K562 (cell line): ENCODE measurements around the gene PPIL1. TPM values are rescaled to one million over a fixed set of nuclear protein-coding genes. Genes with fewer than 3 reads are reported as not detected.
A peak's percentile ranks its signal among the peaks of the same experiment; 100 is the strongest.

Experiments
- C11orf30 ChIP-seq: fragments of 450-650 bp; IDR thresholded peaks from 2 replicates; pipeline ENCODE4 v1.6.1; 2016; ENCODE audit warnings: low read depth, mild to moderate bottlenecking
- EP400 ChIP-seq: fragments of 450-650 bp; IDR thresholded peaks from 2 replicates; pipeline ENCODE4 v1.6.1; 2017; ENCODE audit warnings: antibody characterized with exemption, mild to moderate bottlenecking, moderate library complexity
- HLTF ChIP-seq: fragments of 450-650 bp; IDR thresholded peaks from 2 replicates; pipeline ENCODE4 v1.6.1; 2016
- JUND ChIP-seq, 2 experiments: IDR thresholded peaks; 2 replicates in 1 of 2; 3 replicates in 1 of 2; pipeline ENCODE4 v1.6.1; 2011; ENCODE audit warnings: borderline replicate concordance in 2 of 2, low read depth in 2 of 2, low read length in 2 of 2, improper control_type of control experiment in 1 of 2, missing biosample characterization in 1 of 2, missing genetic modification characterization in 1 of 2, missing genetic modification reagents in 1 of 2
- MEIS2 ChIP-seq: fragments of 450-650 bp; IDR thresholded peaks from 2 replicates; pipeline ENCODE4 v1.6.1; 2014; ENCODE audit warnings: mild to moderate bottlenecking; ENCODE audit not compliant: partially characterized antibody
- SMAD1 ChIP-seq: fragments of 150-350 bp; IDR thresholded peaks from 2 replicates; pipeline ENCODE4 v1.6.1; 2014; ENCODE audit warnings: low read length, low read depth; ENCODE audit not compliant: partially characterized antibody
- TAL1 ChIP-seq: fragments of 450-650 bp; IDR thresholded peaks from 2 replicates; pipeline ENCODE4 v1.6.1; 2016; ENCODE audit warnings: mild to moderate bottlenecking
- ZNF165 ChIP-seq: fragments of 250-450 bp; sonication (Bioruptor Pico); IDR thresholded peaks from 2 replicates; pipeline ENCODE4 v1.4.0; 2020; ENCODE audit warnings: borderline replicate concordance
- polyA plus RNA-seq, 8 experiments: library from polyadenylated mRNA; depleted of rRNA in 4 of 8; stranded (reverse) in 5 of 8; unstranded in 3 of 8; fragments of >200 nt; fragmentation: Nextera tagmentation in 2 of 8; fragmentation: Illumina TruSeq in 1 of 8; extraction: Ambion mirVana in 2 of 8; extraction: Trizol in 1 of 8; gene quantifications; 2 replicates each; pipeline versions ENCODE4 v1.2.1 to v1.2.3, GENCODE V29; 2011 to 2014; ENCODE audit warnings: inconsistent platforms in 1 of 8, missing spikeins in 1 of 8
- total RNA-seq, 7 experiments: library from RNA; depleted of rRNA in 6 of 7; stranded (reverse); fragments of >200 nt in 6 of 7; fragmentation: Illumina TruSeq in 2 of 7; extraction: Trizol in 2 of 7; gene quantifications; 2 replicates each; pipeline versions ENCODE4 v1.2.1 to v1.2.3, GENCODE V29; 2011 to 2021; ENCODE audit warnings: low replicate concordance in 1 of 7
- TF ChIP-seq, protein P1 (sequence below): fragments of 450-650 bp; IDR thresholded peaks from 2 replicates; pipeline ENCODE4 v1.6.1; 2016; ENCODE audit warnings: mild to moderate bottlenecking
- TF ChIP-seq, protein P2 (sequence below): fragments of 200-800 bp; sonication (Bioruptor generic); IDR thresholded peaks from 2 replicates; pipeline ENCODE4 v1.6.1; 2016; ENCODE audit warnings: missing genetic modification characterization, missing compliant biosample characterization
- TF ChIP-seq, protein P3 (sequence below), 2 experiments: IDR thresholded peaks; 2 replicates each; pipeline ENCODE4 v1.6.1; 2012; ENCODE audit warnings: improper control_type of control experiment in 2 of 2, low read depth in 2 of 2, low read length in 2 of 2, borderline replicate concordance in 1 of 2
- TF ChIP-seq, protein P4 (sequence below): fragments of 250-450 bp; sonication (Bioruptor Pico); IDR thresholded peaks from 2 replicates; pipeline ENCODE4 v1.4.0; 2020; ENCODE audit warnings: borderline replicate concordance
- TF ChIP-seq, protein P5 (sequence below), 2 experiments: fragments of 250-450 bp in 1 of 2; fragments of 450-650 bp in 1 of 2; sonication (Bioruptor Pico) in 1 of 2; IDR thresholded peaks; 2 replicates each; pipeline versions ENCODE4 v1.6.1 to v1.8.0; 2016 to 2021; ENCODE audit warnings: mild to moderate bottlenecking in 2 of 2, moderate library complexity in 2 of 2, missing compliant biosample characterization in 1 of 2, missing genetic modification characterization in 1 of 2

Gene PPIL1
- total and polyA plus RNA-seq, 9 of the 15 experiments (the other 6 are each of a cell fraction or from before 2014, with no cell fraction given): 65.8 to 205 (median 130) TPM

DNA sequence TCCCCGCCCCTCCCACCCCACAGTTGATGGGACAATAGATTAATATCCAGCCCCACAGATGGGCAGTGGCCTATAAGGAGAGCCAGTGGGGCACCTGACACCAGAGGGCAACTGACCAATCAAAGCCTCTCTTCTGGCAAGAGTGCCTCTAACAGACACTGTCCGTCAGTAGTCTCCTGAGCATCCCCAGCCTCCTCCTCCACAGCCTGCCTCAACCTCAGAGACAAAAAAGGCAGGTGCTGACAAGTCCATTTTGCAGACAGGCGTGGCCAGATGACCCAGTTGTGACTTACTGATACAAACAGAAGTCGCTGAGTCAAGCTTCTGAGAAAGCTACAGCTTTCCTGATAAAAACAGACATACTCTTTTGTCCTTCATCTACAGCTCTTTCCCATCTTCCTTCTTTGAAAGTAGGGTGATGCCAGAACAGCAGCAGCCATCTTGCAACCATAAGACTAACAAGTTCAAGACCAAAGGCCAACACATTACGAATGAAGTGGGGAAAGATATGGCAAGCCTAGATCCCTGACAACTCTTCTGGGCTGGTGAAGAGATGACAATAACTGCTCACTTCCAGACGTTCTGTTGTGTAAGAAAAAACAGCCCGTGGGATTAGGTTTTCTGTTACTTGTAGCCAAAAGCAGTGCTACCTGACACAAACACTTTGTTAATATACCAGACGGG lies 12.3 kb downstream of the PPIL1 start (continued):
- TF ChIP-seq C11orf30 (peak; percentile 97), JUND (IDR thresholded peaks at IDR 0.05; ENCODE audit: borderline replicate concordance, low read depth, low read length) (peak; percentile 91), JUND (tag; IDR thresholded peaks at IDR 0.05; ENCODE audit: borderline replicate concordance, low read depth, low read length) (peak; percentile 90; the same call in 2 of the 3 replicates), TAL1 (peak; percentile 87), SMAD1 (no peak), ZNF165 (no peak), HLTF (0 out of 2 replicates have a peak, but pooled peaks have one; percentile 11), MEIS2 (peak; percentile 98), EP400 (peak; percentile 79)
- TF ChIP-seq, protein P1, sequence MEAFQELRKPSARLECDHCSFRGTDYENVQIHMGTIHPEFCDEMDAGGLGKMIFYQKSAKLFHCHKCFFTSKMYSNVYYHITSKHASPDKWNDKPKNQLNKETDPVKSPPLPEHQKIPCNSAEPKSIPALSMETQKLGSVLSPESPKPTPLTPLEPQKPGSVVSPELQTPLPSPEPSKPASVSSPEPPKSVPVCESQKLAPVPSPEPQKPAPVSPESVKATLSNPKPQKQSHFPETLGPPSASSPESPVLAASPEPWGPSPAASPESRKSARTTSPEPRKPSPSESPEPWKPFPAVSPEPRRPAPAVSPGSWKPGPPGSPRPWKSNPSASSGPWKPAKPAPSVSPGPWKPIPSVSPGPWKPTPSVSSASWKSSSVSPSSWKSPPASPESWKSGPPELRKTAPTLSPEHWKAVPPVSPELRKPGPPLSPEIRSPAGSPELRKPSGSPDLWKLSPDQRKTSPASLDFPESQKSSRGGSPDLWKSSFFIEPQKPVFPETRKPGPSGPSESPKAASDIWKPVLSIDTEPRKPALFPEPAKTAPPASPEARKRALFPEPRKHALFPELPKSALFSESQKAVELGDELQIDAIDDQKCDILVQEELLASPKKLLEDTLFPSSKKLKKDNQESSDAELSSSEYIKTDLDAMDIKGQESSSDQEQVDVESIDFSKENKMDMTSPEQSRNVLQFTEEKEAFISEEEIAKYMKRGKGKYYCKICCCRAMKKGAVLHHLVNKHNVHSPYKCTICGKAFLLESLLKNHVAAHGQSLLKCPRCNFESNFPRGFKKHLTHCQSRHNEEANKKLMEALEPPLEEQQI: peak; percentile 31; the same call in 1 of the 2 replicates
- TF ChIP-seq, protein P2, sequence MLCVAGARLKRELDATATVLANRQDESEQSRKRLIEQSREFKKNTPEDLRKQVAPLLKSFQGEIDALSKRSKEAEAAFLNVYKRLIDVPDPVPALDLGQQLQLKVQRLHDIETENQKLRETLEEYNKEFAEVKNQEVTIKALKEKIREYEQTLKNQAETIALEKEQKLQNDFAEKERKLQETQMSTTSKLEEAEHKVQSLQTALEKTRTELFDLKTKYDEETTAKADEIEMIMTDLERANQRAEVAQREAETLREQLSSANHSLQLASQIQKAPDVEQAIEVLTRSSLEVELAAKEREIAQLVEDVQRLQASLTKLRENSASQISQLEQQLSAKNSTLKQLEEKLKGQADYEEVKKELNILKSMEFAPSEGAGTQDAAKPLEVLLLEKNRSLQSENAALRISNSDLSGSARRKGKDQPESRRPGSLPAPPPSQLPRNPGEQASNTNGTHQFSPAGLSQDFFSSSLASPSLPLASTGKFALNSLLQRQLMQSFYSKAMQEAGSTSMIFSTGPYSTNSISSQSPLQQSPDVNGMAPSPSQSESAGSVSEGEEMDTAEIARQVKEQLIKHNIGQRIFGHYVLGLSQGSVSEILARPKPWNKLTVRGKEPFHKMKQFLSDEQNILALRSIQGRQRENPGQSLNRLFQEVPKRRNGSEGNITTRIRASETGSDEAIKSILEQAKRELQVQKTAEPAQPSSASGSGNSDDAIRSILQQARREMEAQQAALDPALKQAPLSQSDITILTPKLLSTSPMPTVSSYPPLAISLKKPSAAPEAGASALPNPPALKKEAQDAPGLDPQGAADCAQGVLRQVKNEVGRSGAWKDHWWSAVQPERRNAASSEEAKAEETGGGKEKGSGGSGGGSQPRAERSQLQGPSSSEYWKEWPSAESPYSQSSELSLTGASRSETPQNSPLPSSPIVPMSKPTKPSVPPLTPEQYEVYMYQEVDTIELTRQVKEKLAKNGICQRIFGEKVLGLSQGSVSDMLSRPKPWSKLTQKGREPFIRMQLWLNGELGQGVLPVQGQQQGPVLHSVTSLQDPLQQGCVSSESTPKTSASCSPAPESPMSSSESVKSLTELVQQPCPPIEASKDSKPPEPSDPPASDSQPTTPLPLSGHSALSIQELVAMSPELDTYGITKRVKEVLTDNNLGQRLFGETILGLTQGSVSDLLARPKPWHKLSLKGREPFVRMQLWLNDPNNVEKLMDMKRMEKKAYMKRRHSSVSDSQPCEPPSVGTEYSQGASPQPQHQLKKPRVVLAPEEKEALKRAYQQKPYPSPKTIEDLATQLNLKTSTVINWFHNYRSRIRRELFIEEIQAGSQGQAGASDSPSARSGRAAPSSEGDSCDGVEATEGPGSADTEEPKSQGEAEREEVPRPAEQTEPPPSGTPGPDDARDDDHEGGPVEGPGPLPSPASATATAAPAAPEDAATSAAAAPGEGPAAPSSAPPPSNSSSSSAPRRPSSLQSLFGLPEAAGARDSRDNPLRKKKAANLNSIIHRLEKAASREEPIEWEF (CRISPR knock-in tag): 0 out of 2 replicates have a peak, but pooled peaks have one; percentile 18
- TF ChIP-seq, protein P3, sequence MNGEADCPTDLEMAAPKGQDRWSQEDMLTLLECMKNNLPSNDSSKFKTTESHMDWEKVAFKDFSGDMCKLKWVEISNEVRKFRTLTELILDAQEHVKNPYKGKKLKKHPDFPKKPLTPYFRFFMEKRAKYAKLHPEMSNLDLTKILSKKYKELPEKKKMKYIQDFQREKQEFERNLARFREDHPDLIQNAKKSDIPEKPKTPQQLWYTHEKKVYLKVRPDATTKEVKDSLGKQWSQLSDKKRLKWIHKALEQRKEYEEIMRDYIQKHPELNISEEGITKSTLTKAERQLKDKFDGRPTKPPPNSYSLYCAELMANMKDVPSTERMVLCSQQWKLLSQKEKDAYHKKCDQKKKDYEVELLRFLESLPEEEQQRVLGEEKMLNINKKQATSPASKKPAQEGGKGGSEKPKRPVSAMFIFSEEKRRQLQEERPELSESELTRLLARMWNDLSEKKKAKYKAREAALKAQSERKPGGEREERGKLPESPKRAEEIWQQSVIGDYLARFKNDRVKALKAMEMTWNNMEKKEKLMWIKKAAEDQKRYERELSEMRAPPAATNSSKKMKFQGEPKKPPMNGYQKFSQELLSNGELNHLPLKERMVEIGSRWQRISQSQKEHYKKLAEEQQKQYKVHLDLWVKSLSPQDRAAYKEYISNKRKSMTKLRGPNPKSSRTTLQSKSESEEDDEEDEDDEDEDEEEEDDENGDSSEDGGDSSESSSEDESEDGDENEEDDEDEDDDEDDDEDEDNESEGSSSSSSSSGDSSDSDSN (IDR thresholded peaks at IDR 0.05; ENCODE audit: borderline replicate concordance in 1 of 2, low read depth in 2 of 2, low read length in 2 of 2): 0 out of 4 replicates have a peak, but pooled peaks of 1 of the 2 experiments have one; percentile 41
- TF ChIP-seq, protein P4, sequence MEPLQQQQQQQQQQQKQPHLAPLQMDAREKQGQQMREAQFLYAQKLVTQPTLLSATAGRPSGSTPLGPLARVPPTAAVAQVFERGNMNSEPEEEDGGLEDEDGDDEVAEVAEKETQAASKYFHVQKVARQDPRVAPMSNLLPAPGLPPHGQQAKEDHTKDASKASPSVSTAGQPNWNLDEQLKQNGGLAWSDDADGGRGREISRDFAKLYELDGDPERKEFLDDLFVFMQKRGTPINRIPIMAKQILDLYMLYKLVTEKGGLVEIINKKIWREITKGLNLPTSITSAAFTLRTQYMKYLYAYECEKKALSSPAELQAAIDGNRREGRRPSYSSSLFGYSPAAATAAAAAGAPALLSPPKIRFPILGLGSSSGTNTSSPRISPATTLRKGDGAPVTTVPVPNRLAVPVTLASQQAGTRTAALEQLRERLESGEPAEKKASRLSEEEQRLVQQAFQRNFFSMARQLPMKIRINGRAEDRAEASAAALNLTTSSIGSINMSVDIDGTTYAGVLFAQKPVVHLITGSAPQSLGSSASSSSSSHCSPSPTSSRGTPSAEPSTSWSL: no peak
- TF ChIP-seq, protein P5, sequence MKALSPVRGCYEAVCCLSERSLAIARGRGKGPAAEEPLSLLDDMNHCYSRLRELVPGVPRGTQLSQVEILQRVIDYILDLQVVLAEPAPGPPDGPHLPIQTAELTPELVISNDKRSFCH (CRISPR knock-in tag; IDR thresholded peaks at IDR 0.05): no peak
- TF ChIP-seq, protein P5 (tag; IDR thresholded peaks at IDR 0.05): peak; percentile 84
